C4-2B (cell line): ENCODE measurements around the gene ZNF774.

Experiments
- ZFX ChIP-seq: fragments of 450-650 bp; IDR thresholded peaks from 2 replicates; pipeline ENCODE4 v1.6.1; 2017
- TF ChIP-seq, protein P1 (sequence below): fragments of 450-650 bp; conservative IDR thresholded peaks from 2 replicates; pipeline ENCODE4 v1.5.1; 2017; ENCODE audit warnings: mild to moderate bottlenecking

DNA sequence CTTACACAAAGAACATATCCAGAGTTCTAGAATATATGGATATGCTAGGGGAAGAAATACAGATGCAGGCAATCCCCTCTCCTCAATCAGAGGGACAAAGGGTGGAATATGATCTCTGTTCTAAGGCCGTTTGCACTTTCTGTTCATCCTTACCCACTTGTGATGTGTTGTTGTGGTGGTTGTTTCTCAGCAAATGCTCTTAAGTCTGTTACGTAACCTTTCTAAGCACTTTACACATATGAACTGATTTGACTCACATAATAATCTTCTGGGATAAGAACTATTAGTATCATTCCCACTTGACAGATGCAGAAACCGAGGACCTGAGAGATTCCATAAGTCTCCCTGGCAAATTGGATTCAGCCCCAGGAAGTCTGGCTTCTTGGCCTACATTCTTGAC, 46.2 kb upstream of the ZNF774 start:
- TF ChIP-seq, protein P1, sequence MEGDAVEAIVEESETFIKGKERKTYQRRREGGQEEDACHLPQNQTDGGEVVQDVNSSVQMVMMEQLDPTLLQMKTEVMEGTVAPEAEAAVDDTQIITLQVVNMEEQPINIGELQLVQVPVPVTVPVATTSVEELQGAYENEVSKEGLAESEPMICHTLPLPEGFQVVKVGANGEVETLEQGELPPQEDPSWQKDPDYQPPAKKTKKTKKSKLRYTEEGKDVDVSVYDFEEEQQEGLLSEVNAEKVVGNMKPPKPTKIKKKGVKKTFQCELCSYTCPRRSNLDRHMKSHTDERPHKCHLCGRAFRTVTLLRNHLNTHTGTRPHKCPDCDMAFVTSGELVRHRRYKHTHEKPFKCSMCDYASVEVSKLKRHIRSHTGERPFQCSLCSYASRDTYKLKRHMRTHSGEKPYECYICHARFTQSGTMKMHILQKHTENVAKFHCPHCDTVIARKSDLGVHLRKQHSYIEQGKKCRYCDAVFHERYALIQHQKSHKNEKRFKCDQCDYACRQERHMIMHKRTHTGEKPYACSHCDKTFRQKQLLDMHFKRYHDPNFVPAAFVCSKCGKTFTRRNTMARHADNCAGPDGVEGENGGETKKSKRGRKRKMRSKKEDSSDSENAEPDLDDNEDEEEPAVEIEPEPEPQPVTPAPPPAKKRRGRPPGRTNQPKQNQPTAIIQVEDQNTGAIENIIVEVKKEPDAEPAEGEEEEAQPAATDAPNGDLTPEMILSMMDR = no peak
- no peak for TF ChIP-seq ZFX
